Skeletal muscle satellite cell (primary cell): ENCODE results near the gene VWF.

ENCODE experiments used
- H3K27me3 ChIP-seq: 2 replicates; pipeline ENCODE4 v1.7.0; 2013; ENCODE audit warnings: low read length; ENCODE audit not compliant: control insufficient read depth, insufficient read depth
- H3K36me3 ChIP-seq: 2 replicates; pipeline ENCODE4 v1.7.0; 2013; ENCODE audit warnings: mild to moderate bottlenecking, control low read depth, low read length; ENCODE audit not compliant: insufficient read depth
- H3K4me1 ChIP-seq: 2 replicates; pipeline ENCODE4 v1.7.0; 2013; ENCODE audit warnings: low read length; ENCODE audit not compliant: control insufficient read depth, insufficient read depth
- H3K4me2 ChIP-seq: 2 replicates; pipeline ENCODE4 v1.7.0; 2013; ENCODE audit warnings: mild to moderate bottlenecking, low read length
- H3K4me3 ChIP-seq: 2 replicates; pipeline ENCODE4 v1.7.0; 2013; ENCODE audit warnings: low read length
- H3K9ac ChIP-seq: 2 replicates; pipeline ENCODE4 v1.7.0; 2013; ENCODE audit warnings: mild to moderate bottlenecking, low read depth, low read length, moderate library complexity
- H3K9me3 ChIP-seq: replicated peaks from 2 replicates; pipeline ENCODE4 v1.7.0; 2013; ENCODE audit warnings: mild to moderate bottlenecking, control low read depth, low read length

The VWF gene

GRCh38 chr12:5953835-5954586 is 170.5 kb downstream of the VWF start:
- Histone ChIP-seq H3K4me2 (no peak overlapping the region), H3K4me3 (no peak overlapping the region), H3K36me3 (no peaks in the 10 kb centered on the region), H3K4me1 (no peaks in the 10 kb centered on the region), H3K27me3 (peaks cover 38% of the 10 kb centered on the region), H3K9me3 (no peaks in the 10 kb centered on the region), H3K9ac (no peak overlapping the region)

GRCh38 chr12:5952031-5952430 is 172.4 kb downstream of the VWF start:
- no peak overlapping the region for H3K9ac ChIP-seq
- H3K27me3 ChIP-seq, result peaks cover 57% of the 10 kb centered on the region
- no peak overlapping the region for H3K4me2 ChIP-seq
- H3K9me3 ChIP-seq, result no peaks in the 10 kb centered on the region
- H3K36me3 ChIP-seq, result no peaks in the 10 kb centered on the region
- no peaks in the 10 kb centered on the region for H3K4me1 ChIP-seq
- H3K4me3 ChIP-seq, result no peak overlapping the region

- H3K27me3 ChIP-seq, result peaks cover 84% of the 10 kb centered on the region
- H3K4me3 ChIP-seq, result no peak overlapping the region
These were observed 175.8 kb downstream of the VWF start for GRCh38 chr12:5948696-5949095.

GRCh38 chr12:5947006-5947405 is 177.5 kb downstream of the VWF start:
- H3K36me3 ChIP-seq, result no peaks in the 10 kb centered on the region
- H3K27me3 ChIP-seq, result peaks cover 87% of the 10 kb centered on the region

More at GRCh38 chr12:5948696-5949095, 175.8 kb downstream of the VWF start:
- Histone ChIP-seq H3K4me2 (no peak overlapping the region), H3K9ac (no peak overlapping the region), H3K4me1 (no peaks in the 10 kb centered on the region), H3K36me3 (no peaks in the 10 kb centered on the region), H3K9me3 (no peaks in the 10 kb centered on the region)

GRCh38 chr12:5946388-5946787 is 178.1 kb downstream of the VWF start:
- H3K27me3 ChIP-seq, result peaks cover 81% of the 10 kb centered on the region
- no peaks in the 10 kb centered on the region for H3K4me1 ChIP-seq
- H3K4me3 ChIP-seq, result no peak overlapping the region
- no peak overlapping the region for H3K4me2 ChIP-seq
- no peaks in the 10 kb centered on the region for H3K36me3 ChIP-seq
- no peak overlapping the region for H3K9ac ChIP-seq
- H3K9me3 ChIP-seq, result no peaks in the 10 kb centered on the region

More at GRCh38 chr12:5947006-5947405, 177.5 kb downstream of the VWF start:
- H3K9ac ChIP-seq, result no peak overlapping the region
- no peaks in the 10 kb centered on the region for H3K4me1 ChIP-seq
- no peak overlapping the region for H3K4me3 ChIP-seq
- H3K4me2 ChIP-seq, result no peak overlapping the region
- H3K9me3 ChIP-seq, result no peaks in the 10 kb centered on the region

GRCh38 chr12:5945071-5946008 is 179.1 kb downstream of the VWF start, which contains the start of gene ANO2:
ANO2 (minus strand) TSS chr12:5945259; CDS start chr12:5945217, 42 bp downstream.
- Histone ChIP-seq H3K4me1 (no peaks in the 10 kb centered on the region), H3K9ac (no peak within 1 kb of the TSS), H3K4me3 (peak within 1 kb of the TSS; percentile 53), H3K4me2 (peak within 1 kb of the TSS; percentile 74), H3K36me3 (no peaks in the 10 kb centered on the region), H3K9me3 (no peaks in the 10 kb centered on the region), H3K27me3 (peaks cover 73% of the 10 kb centered on the region)

GRCh38 chr12:5944688-5945070 is 179.8 kb downstream of the VWF start:
- Histone ChIP-seq H3K4me2 (peak overlapping the region; percentile 74), H3K4me3 (peak overlapping the region; percentile 53), H3K9ac (no peak overlapping the region), H3K27me3 (peaks cover 69% of the 10 kb centered on the region), H3K4me1 (no peaks in the 10 kb centered on the region), H3K36me3 (no peaks in the 10 kb centered on the region), H3K9me3 (no peaks in the 10 kb centered on the region)

GRCh38 chr12:5944053-5944452 is 180.4 kb downstream of the VWF start:
- peaks cover 66% of the 10 kb centered on the region for H3K27me3 ChIP-seq
- no peak overlapping the region for H3K9ac ChIP-seq
- H3K36me3 ChIP-seq, result no peaks in the 10 kb centered on the region
- H3K9me3 ChIP-seq, result no peaks in the 10 kb centered on the region
- H3K4me3 ChIP-seq, result no peak overlapping the region
- no peaks in the 10 kb centered on the region for H3K4me1 ChIP-seq
- H3K4me2 ChIP-seq, result no peak overlapping the region

GRCh38 chr12:5941907-5942306 is 182.6 kb downstream of the VWF start:
- Histone ChIP-seq H3K9ac (no peak overlapping the region), H3K4me1 (no peaks in the 10 kb centered on the region), H3K4me2 (no peak overlapping the region), H3K9me3 (no peaks in the 10 kb centered on the region), H3K36me3 (no peaks in the 10 kb centered on the region), H3K27me3 (peaks cover 55% of the 10 kb centered on the region), H3K4me3 (no peak overlapping the region)

GRCh38 chr12:5927732-5928516 is 196.5 kb downstream of the VWF start:
- H3K4me3 ChIP-seq, result no peak overlapping the region
- H3K9me3 ChIP-seq, result no peaks in the 10 kb centered on the region
- H3K36me3 ChIP-seq, result no peaks in the 10 kb centered on the region
- no peak overlapping the region for H3K9ac ChIP-seq
- no peak overlapping the region for H3K4me2 ChIP-seq
- H3K4me1 ChIP-seq, result no peaks in the 10 kb centered on the region
- no peaks in the 10 kb centered on the region for H3K27me3 ChIP-seq

- Histone ChIP-seq H3K4me1 (no peaks in the 10 kb centered on the region), H3K4me3 (no peak overlapping the region), H3K4me2 (no peak overlapping the region), H3K9ac (no peak overlapping the region), H3K36me3 (no peaks in the 10 kb centered on the region), H3K9me3 (no peaks in the 10 kb centered on the region), H3K27me3 (no peaks in the 10 kb centered on the region)
These were observed 198.8 kb downstream of the VWF start for GRCh38 chr12:5925646-5926045.
